GM19239 (cell line): Measurements from ENCODE around the gene CLDN3.
A peak's percentile ranks its signal among the peaks of the same experiment; 100 is the strongest.
"Not testable (repeated sequence)": the region's sequence is repeated elsewhere in the genome, so short reads cannot be mapped to it uniquely, and the experiment has no call there.

Source experiments
- DNase-seq: peaks from one replicate; pipeline ENCODE4 v3.0.0; 2011; ENCODE audit warnings: low spot score; ENCODE audit not compliant: insufficient read length
- FAIRE-seq: peaks from 2 replicates; lab custom pipeline; 2011; peaks lifted over from hg19 to GRCh38; lab: Jason Lieb, UNC

CLDN3 gene

GRCh38 chr7:73738612-73739386 is 31.3 kb downstream of the CLDN3 start, which contains the start of gene ABHD11:
Gene ABHD11 (minus strand): TSS chr7:73738802. CDS start chr7:73738770, 32 bp downstream.
- peak; percentile 96 for FAIRE-seq
- DNase-seq: peak; percentile 98

GRCh38 chr7:73738220-73738611 is 31.9 kb downstream of the CLDN3 start:
- FAIRE-seq (peak; percentile 58), DNase-seq (peak; percentile 66)

- FAIRE-seq: no peak
- DNase-seq: no peak
These were observed 32.4 kb downstream of the CLDN3 start for GRCh38 chr7:73737491-73738219.

- DNase-seq: no peak
- no peak for FAIRE-seq
These were observed 33.2 kb downstream of the CLDN3 start for GRCh38 chr7:73736885-73737284.

- no peak for DNase-seq
- no peak for FAIRE-seq
These were observed 34.6 kb downstream of the CLDN3 start for GRCh38 chr7:73735528-73735905.

DNA sequence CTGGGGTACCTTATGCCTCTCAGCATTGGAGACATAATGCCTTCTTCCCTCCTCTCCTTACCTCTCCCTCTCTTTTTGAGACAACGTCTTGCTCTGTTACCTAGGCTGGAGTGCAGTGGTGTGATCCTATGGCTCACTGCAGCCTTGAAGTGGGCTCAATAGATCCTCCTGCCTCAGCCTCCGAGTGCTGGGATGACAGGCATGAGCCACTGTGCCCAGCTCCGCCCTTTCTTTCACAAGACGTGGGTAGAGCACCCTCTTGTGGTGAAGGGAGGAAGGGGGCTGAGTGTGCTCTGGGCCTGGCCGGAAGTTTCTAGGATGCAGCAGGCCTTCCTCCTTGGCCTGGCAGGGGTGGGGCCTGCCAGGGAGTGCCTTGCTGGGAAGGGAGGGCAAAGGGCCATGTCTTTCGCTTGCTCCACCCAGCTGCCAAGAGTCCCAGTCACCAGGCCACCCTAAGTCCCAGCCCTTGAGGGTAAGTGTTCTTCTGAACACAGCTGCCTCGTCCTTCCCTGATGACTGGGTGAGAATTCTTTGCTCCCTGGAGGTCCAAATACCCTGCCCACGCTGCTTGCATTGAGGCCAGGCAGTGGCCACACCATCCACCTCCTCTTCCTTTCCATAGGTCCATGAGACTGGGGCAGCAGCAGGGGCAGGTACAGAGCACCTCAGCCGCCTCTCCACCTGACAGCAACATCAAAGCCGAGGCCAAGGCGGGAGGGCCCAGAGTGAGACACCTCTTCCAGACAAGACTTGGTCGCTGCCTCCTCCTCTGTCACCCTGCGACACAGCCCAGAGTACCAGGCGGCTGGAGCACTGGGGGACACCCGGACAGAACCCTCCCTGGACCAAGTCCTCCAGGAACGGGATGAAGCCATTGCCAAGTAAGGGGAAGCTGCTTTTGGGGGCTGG is 35.2 kb downstream of the CLDN3 start:
- FAIRE-seq: peak; percentile 72

GRCh38 chr7:73732397-73732796 is 37.7 kb downstream of the CLDN3 start:
- no peak for FAIRE-seq
- no peak for DNase-seq

More for the DNA sequence above, 35.2 kb downstream of the CLDN3 start:
- DNase-seq: no peak

- FAIRE-seq (no peak), DNase-seq (no peak)
These were observed 39.6 kb downstream of the CLDN3 start for GRCh38 chr7:73730485-73730884.

DNA sequence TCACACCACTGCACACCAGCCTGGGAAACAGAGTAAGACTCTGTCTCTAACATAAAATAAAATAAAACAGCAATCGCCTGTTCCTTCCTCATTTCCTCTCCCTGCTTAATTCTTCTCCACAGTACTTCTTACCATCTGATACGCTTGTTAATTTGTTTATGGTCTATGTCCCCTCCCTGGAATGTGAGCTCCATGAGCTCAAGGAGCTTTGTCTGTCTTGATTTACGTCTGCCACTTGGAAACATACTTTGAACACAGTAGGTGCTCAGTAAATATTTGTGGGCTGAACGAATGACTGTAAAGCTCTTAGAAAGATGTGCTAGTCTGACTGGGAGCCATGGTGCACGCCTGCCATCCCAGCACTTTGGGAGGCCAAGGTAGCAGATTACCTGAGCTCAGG is 41.5 kb downstream of the CLDN3 start:
- DNase-seq (no peak), FAIRE-seq (no peak)

GRCh38 chr7:73727952-73728351 is 42.1 kb downstream of the CLDN3 start:
- FAIRE-seq (no peak), DNase-seq (no peak)

DNA sequence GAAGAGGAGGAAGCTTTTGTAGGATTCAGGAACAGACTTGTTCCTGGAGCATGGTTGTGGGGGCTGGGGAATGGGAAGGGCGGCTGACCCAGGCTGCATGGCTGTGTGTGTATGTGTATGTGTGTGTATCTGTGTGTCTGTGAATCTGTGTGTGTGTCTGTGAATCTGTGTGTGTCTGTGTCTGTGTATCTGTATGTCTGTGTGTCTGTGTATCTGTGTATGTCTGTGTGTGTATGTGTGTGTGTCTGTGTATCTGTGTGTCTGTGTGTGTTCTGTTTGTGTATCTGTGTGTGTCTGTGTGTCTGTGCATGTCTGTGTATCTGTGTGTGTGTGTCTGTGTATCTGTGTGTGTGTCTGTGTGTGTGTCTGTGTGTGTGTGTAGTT is 44.0 kb downstream of the CLDN3 start:
- FAIRE-seq: no peak
- no peak for DNase-seq

DNA sequence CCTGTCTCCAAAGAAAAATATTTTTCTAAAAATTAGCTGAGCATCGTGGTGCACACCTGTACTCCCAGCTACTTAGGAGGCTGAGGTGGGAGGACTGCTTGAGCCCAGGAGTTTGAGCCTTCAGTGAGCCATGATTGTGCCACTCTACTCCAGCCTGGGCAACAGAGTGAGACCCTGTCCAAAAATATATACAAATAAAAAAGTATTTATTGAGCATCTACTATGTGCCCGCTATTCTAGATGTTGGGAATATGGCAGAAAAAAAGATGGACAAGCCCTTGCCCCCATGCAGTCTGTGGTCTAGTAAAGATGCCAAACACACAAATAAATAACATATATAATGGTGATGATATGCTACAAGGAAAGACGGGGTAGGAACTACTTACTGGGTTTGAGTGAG is 46.3 kb downstream of the CLDN3 start:
- FAIRE-seq: no peak
- DNase-seq: no peak

DNA sequence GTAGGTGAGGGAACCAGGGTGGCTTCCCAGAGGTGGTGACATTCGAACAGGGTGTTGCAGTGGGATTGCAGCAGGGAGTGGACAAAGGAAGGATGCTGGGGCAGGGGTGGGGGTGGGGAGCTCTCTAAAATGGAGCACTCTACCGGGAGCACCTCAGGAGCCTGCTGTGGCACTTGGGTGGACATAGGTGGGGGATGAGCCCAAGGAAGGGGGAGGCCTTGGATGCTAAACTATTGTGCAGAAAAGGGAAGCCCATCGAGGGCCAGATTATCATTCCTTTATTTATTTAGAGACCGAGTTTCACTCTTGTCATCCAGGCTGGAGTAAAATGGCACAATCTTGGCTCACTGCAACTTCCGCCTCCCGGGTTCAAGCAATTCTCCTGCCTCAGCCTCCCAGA is 47.3 kb downstream of the CLDN3 start:
- DNase-seq: no peak
- no peak for FAIRE-seq

- DNase-seq, FAIRE-seq: not testable (repeated sequence)
These were observed 47.9 kb downstream of the CLDN3 start for GRCh38 chr7:73722182-73722581.

- FAIRE-seq (no peak), DNase-seq (no peak)
These were observed 48.7 kb downstream of the CLDN3 start for GRCh38 chr7:73721377-73721817.

GRCh38 chr7:73720443-73720842 is 49.6 kb downstream of the CLDN3 start:
- DNase-seq, FAIRE-seq: not testable (repeated sequence)

- FAIRE-seq (no peak), DNase-seq (no peak)
These were observed 50.3 kb downstream of the CLDN3 start for GRCh38 chr7:73719806-73720169.
